ENCODE data around the gene ANKRD31.

DNA sequence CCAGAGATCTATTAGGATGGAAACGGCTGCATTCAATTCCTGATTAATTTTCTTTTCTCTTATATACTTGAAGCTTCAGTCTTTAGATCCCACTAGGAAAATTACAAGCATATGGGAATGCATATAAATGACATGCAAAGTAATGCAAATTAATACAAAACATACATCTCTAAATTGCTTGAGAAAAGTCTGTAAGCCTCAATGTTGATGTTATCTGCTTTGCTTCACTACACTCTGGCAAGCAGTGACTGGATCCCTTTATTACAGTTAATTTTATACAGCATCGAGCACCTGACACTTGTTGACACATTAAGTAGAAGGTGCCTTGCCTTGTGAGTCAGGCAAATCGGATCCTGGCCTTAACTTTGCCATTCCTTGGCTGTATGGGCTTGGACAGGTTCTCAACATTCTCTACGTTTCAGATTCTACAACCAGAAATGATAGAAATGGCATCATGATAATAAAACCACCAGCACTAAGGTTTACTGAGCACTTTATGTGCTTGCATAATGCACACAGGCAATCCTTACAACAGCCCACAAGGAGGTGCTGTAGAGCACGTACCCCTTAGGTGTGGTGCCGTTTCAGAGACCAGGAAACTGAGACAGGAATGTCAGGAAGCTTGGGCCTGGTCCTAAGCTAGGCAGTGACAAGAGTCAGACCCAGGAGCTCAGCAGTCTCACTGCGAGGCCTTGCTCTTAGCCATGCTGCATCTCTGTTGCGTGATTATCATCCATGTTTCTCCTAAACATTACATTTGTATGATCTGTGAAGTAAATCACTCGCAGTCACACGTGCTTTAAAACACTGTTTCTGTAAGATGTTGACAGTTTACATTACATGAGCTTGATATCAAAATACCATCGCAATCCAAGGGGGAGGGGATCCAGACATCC is 187.0 kb downstream of the ANKRD31 start:
- TF ChIP-seq, protein P1, sequence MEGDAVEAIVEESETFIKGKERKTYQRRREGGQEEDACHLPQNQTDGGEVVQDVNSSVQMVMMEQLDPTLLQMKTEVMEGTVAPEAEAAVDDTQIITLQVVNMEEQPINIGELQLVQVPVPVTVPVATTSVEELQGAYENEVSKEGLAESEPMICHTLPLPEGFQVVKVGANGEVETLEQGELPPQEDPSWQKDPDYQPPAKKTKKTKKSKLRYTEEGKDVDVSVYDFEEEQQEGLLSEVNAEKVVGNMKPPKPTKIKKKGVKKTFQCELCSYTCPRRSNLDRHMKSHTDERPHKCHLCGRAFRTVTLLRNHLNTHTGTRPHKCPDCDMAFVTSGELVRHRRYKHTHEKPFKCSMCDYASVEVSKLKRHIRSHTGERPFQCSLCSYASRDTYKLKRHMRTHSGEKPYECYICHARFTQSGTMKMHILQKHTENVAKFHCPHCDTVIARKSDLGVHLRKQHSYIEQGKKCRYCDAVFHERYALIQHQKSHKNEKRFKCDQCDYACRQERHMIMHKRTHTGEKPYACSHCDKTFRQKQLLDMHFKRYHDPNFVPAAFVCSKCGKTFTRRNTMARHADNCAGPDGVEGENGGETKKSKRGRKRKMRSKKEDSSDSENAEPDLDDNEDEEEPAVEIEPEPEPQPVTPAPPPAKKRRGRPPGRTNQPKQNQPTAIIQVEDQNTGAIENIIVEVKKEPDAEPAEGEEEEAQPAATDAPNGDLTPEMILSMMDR (conservative IDR thresholded peaks at IDR 0.05; ENCODE audit: low read depth, low read length) = peak; percentile 70
- TF ChIP-seq EZH2 (IDR thresholded peaks at IDR 0.05; ENCODE audit: low read length, unreplicated experiment) = no peak

Data from PC-3 (cell line).